HL-60 (cell line): ENCODE results near the gene FAH.

ENCODE experiments used
- CTCF ChIP-seq: IDR thresholded peaks from one replicate; pipeline ENCODE4 v1.5.1; 2011; ENCODE audit warnings: low read length, control low read depth, inconsistent platforms; ENCODE audit not compliant: insufficient read depth
- POLR2AphosphoS5 ChIP-seq: IDR thresholded peaks from 2 replicates; pipeline ENCODE4 v1.6.1; 2012; ENCODE audit warnings: low read depth
- SPI1 ChIP-seq: IDR thresholded peaks from 2 replicates; pipeline ENCODE4 v1.6.1; 2012; ENCODE audit warnings: low read depth, mild to moderate bottlenecking, borderline replicate concordance

GRCh38 chr15:80151148-80151547 lies 1.7 kb upstream of the FAH start:
- TF ChIP-seq CTCF: no peak
- no peak for TF ChIP-seq SPI1
- TF ChIP-seq POLR2AphosphoS5: no peak
